VCaP (cell line): ENCODE measurements around the gene CREBBP.

Experiments used
- H3K27ac ChIP-seq: fragments of 450-650 bp; 2 replicates; pipeline ENCODE4 v1.5.1; 2017
- TF ChIP-seq, protein P1 (sequence below): fragments of 450-650 bp; conservative IDR thresholded peaks from 2 replicates; pipeline ENCODE4 v1.5.1; 2017; ENCODE audit warnings: mild to moderate bottlenecking, moderate library complexity

Gene CREBBP

DNA sequence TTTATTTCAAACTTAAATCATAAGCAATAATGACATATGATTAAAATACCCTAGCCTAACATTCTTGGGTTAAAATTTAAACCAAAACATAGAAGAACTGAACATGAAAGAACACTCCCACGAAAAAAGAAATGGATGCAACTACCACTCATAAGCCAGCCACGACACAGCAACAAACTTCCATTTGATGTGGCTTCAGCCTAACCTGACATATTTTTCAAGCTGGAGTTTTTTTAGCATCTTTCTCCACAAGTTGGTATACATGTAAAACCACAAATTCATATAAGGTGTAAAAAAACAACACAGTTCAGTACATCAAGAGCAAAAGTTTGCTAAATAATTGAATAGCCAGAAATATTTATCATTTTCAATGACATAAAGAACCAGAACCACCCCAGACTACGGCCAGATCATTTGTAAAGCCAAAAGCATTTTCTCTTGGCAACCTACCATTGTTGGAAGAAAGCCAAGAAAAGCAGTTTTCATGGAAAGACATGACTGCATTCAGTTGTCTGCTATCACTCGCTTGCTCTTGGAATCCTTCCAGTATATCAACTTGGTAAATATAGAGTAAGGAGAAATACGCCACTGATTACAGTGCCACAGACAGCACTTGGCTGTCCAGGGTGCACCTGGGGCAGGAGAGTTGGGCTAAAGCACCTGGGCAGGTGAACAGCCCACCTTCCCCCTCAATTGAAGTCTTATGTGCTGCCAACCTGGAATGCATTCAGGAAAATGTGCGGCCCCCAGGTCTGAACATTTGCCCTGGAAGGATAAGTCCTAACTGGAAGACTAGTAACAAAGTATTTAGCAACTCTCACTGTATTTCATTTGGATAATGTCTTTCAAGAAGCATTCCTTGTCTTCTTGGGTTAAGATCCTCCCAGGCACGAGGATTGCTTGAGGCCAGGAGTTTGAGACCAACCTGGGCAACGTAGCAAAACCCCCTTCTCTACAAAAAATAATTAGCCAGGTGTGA is 60.5 kb downstream of the CREBBP start:
- TF ChIP-seq, protein P1, sequence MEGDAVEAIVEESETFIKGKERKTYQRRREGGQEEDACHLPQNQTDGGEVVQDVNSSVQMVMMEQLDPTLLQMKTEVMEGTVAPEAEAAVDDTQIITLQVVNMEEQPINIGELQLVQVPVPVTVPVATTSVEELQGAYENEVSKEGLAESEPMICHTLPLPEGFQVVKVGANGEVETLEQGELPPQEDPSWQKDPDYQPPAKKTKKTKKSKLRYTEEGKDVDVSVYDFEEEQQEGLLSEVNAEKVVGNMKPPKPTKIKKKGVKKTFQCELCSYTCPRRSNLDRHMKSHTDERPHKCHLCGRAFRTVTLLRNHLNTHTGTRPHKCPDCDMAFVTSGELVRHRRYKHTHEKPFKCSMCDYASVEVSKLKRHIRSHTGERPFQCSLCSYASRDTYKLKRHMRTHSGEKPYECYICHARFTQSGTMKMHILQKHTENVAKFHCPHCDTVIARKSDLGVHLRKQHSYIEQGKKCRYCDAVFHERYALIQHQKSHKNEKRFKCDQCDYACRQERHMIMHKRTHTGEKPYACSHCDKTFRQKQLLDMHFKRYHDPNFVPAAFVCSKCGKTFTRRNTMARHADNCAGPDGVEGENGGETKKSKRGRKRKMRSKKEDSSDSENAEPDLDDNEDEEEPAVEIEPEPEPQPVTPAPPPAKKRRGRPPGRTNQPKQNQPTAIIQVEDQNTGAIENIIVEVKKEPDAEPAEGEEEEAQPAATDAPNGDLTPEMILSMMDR, result no peak
- peak overlapping the region; percentile 31; the same call in 1 of the 2 replicates for H3K27ac ChIP-seq

DNA sequence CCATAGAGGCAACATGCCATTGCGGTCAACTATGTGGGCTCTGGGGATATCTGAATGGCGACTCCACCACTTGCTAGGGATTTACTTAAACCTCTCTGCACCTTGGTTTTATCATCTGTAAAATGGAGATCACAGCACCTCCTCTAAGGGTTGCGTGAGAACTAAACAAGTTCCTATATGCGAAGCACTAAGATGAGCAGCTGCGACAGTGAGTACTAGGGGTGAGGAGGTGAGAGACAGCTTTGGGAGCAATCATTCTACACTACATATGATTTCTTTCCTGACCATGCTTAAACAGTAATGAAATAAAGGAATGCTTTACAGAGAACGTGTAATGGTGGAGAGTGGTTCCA is 61.4 kb downstream of the CREBBP start:
- TF ChIP-seq, protein P1, result no peak
- H3K27ac ChIP-seq, result no peak overlapping the region; the same call in 1 of the 2 replicates

DNA sequence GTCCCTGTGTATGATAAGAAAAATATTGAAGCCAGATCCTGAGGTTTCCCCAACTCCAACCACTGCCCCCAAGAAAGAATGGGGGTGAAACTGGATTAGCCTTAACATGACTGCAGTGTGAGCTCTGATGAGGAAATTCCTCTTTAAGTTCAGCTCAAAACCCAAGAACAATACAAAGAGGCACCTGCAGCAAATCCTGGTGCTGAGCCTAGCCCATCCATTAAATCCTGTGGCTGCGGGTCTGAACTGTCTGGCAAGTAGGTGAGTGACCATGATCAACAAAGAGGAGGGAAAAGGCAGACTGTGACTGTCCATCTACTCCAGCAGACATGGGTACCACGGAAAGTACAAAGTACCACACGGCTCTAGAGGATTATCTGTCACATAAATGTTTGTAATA is 64.2 kb downstream of the CREBBP start:
- H3K27ac ChIP-seq, result no peak overlapping the region
- TF ChIP-seq, protein P1, result no peak

DNA sequence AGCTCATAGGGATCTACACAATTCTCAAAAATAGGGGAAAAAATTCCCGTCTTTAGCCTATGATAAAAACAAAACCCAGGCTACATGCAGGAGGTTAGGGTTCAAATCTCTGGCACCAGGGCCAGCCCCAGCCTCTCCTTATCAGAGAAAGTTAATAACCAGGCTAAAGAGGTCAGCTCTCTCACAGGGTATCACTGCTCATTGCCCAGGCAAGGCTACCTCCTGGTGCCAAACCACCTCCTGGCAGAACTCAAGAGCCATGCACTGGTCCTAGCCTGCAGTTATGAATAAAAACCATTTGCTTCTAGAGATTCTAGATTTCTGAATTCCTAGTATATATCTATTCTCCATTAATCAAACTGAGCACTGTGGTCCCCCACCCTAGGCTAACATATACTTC is 65.8 kb downstream of the CREBBP start:
- TF ChIP-seq, protein P1, result no peak
- no peak overlapping the region for H3K27ac ChIP-seq

DNA sequence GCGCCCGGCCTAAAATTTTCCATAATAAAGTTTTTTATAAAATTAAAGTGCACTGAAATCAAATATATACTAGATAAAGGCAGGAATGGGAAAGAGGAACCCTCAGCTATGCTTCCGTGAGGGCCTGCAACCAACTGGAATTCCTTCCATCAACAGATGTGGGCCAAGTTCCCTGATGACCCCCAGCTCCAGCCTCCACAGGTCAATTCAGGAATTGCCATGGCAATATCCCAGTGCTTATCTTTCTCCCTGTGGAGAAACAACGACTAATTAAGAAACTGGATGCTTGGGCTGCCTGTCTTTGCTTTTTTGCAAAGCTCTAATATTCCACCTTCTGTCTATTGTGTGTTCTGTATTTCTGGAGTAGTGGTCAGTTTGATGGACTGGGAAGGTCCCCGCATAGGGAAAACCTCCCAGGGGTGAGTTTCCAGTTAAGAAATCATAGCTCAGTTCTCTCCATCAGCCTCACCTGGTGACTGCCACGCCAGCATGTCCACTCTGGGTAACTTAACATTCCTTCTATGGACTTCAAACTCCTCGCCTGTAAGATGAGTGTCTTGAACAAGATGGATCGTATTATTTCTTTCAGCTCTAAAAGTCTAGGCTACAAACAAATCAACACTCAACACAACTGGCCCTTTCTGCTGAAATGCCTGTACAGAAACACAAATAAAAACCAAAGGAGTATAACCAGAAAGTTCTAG is 67.9 kb downstream of the CREBBP start:
- H3K27ac ChIP-seq, result no peak overlapping the region
- TF ChIP-seq, protein P1, result no peak

DNA sequence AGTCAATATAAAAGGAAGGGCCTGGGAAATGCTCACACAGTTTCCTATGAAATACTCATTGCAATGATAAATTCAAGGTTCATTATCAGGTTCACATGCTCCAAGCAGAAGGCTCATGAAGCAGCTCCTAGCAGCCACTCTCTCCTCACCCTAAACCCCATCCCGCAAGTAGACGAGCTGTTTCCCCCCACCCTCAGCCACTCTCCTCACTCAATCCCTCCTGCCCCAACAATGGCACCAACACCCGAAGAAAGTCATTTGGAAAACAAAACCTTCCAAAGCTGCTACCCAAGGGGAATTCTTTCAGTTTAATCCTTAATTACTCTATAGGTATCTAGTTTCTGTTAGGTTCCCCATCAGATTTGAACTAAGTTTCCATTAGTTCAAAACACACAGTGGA is 69.7 kb downstream of the CREBBP start:
- no peak overlapping the region for H3K27ac ChIP-seq
- TF ChIP-seq, protein P1, result no peak

DNA sequence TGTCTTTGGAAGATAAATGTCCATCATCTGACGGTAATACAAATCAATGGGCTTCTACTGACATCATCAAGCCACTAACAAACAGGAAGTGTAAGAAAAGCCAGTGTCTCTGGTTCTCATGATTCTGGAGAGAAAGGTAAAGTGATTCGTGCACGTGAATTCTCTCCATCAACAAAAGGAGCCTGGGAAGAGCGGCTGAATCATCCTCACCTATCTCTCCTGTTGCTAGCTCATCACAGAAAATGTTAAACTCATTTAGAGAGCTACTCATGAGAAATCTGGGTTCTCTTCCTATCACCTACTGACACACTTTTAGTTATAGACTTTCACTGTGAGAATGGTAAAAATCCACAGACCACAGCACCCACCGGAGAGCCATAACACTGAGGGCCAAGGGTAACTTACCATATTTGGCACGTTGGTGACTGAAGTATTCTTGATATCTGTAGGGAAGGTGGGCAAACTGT is 70.3 kb downstream of the CREBBP start:
- TF ChIP-seq, protein P1, result no peak
- no peak overlapping the region for H3K27ac ChIP-seq
